ENCODE data around the gene TMED8.

- TF ChIP-seq CTCF (IDR thresholded peaks at IDR 0.05; ENCODE audit: low read depth, low read length, poor library complexity, severe bottlenecking): no peak
- no peak for TF ChIP-seq EZH2phosphoT487 (IDR thresholded peaks at IDR 0.05; ENCODE audit: borderline replicate concordance, low read length)
Observed at GRCh38 chr14:77299771-77300170, 77.1 kb downstream of the TMED8 start.
